Measurements from ENCODE around the gene KRTAP12-4.
"Not testable (repeated sequence)": the region's sequence is repeated elsewhere in the genome, so short reads cannot be mapped to it uniquely, and the experiment has no call there.

Gene KRTAP12-4, protein sequence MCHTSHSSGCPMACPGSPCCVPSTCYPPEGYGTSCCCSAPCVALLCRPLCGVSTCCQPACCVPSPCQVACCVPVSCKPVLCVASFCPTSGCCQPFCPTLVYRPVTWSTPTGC

DNA sequence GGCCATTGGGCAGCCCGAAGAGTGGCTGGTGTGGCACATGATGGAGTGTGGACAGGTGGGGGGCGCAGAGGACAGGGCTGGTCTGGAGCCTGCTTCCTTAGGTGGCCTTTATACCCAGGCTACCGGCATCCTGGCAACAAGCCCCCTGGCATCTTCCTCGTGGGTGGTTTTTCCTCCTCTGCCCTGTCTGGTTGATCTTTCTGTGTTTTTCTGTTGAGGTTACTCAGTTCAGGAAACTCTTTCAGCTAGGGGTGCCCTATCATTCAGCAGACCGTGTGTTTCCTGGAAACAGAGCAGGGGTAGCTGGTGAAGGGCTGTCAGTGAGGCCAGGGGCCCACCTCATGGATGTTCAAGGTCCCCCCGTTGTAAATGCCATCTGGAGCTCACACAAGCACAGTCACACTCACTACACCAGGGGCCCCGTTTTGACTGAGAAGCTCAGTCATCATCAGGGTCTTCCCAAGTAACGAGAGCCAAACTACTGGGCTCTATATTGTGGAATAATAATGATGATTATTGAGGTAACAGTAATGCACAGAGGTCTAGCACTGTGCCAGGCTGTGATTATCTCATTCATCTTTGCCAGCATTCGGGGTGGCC, at the start of gene KRTAP12-4:
Gene KRTAP12-4 (minus strand): TSS at position 84 of the 600 bp plus-strand sequence. CDS start 45 bp downstream, at position 39.
- no peak for DNase-seq (ENCODE audit: low read depth)

DNA sequence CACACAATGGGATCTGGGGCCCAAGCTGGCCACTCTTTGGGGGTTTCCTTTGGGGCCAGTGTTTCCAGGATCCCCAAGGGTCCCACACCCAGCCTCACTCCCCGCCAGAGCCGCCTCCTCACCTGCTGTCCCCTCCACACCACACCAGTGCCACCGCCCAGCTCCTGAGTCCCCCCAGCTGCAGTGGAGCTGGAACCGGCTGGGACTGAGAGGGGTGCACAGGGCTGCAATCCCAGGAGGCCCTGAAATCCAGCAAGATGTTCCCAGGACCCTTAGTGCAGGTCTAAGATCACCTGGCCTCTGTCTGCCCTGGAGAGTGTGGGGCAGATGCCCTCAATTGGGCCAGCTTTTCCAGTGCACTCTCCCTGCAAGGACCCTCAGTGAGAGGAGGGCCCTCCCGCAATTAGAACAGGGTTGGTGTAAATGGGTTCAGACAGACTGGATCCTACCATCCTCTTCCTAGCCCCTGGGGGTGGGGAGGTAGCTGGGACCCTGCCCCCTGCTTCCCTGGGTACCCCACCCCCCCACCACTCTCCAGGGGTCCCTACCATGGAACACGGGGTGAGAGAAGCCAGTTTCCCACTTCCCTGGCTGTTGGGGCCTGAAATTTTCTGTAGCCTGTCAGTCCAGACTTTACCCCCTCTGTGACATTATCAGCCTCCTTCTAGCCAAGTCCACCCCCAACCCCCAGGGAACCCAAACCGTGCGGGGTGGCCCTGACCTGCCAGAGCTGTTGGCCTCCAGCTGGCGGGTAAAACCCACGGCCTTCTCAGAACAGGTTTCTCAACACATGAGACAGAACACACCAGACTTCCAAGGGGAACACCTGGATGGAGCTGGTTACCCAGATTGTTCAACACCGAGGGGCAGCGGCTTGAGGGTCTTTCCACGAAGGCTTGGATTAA, 49.5 kb upstream of the KRTAP12-4 start:
- no peak for DNase-seq (ENCODE audit: low read depth)

GRCh38 chr21:44702973-44703730, 48.7 kb upstream of the KRTAP12-4 start:
- DNase-seq (ENCODE audit: low read depth), result no peak

GRCh38 chr21:44702111-44702972, 47.9 kb upstream of the KRTAP12-4 start:
- no peak for DNase-seq (ENCODE audit: low read depth)

DNA sequence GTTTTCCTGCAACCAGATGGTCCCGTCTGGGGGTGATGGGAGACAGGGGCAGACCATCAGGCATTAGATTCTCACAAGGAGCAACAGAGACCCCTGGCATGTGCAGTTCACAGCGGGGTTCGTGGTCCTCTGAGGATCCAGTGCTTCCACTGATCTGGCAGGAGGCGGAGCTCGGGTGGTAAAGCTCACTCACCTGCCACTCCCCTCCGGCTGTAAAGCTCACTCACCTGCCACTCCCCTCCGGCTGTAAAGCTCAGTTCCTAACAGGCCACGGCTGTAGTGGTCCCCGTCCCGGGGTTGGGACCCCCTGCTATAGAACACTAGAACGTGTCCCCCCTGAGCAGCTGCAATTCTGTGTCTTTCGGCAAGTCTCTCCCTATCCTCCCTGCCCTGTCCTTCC, 47.1 kb upstream of the KRTAP12-4 start:
- no peak for DNase-seq (ENCODE audit: low read depth)

DNA sequence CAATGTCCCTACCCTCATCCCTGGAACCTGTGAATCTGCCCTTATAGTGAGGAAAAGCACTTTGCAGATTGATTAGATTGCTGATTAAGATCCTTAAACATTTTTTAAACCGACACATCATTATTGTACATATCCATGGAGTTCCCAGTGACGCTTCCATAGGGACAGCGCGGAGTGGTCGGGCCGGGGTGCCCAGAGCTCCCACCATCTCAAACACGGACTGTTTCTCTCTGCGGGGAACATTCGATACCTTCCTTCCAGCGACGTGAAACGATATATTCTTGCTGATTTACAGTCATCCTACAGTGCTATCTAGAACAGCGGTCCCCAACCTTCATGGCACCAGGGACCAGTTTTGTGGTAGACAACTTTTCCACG, 46.6 kb upstream of the KRTAP12-4 start:
- DNase-seq (ENCODE audit: low read depth), result no peak

GRCh38 chr21:44700101-44701022, 45.9 kb upstream of the KRTAP12-4 start:
- DNase-seq (ENCODE audit: low read depth), result no peak

GRCh38 chr21:44699502-44700001, 45.1 kb upstream of the KRTAP12-4 start:
- DNase-seq (ENCODE audit: low read depth), result no peak

GRCh38 chr21:44697811-44698734, 43.6 kb upstream of the KRTAP12-4 start:
- DNase-seq (ENCODE audit: low read depth), result no peak

- not testable (repeated sequence) for DNase-seq (ENCODE audit: low read depth)
Observed at GRCh38 chr21:44697172-44697810, 42.8 kb upstream of the KRTAP12-4 start, which contains the start of gene KRTAP10-12. TSS of gene KRTAP10-12 (plus strand) at chr21:44697172. CDS start at chr21:44697202, 30 bp downstream.

DNA sequence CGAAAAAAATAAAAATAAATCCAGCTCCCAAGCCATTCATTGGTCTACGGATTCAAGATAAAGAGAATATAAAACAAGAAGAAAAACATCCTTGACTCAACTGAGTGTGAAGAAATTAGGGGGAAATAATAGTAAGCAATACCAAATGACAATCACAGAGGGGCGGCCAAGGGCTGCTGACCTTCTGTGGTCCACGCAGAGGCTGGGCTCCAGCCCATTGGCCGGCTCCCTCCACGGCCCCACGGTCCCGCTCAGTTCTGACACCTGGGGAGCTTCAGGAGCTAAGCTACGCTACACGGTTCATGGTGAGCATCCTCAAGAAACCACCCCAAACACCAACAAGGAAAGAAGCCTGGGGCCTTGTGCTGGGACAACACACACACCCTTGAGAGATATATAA, 42.1 kb upstream of the KRTAP12-4 start:
- DNase-seq (ENCODE audit: low read depth), result no peak

GRCh38 chr21:44695641-44696040, 41.2 kb upstream of the KRTAP12-4 start:
- no peak for DNase-seq (ENCODE audit: low read depth)

DNA sequence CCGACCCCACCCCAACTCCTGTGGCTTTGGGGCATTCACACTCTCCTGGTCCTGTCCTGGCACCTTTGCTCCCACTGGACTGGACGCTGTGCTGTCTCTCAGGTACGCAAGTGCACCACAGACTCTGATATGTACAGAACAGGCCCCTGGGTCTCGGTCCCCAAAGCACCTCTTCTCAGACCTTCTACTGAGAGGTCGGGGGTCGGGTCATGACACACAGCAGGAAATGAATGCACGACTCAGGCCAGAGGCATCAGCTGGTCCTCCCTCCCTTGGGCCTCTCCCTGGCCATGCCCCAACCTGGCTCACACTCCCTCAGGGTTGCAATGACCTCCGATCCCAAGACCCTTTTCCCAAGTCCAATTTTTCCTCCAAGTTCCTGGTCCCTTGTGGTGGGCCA, 40.7 kb upstream of the KRTAP12-4 start:
- no peak for DNase-seq (ENCODE audit: low read depth)

DNA sequence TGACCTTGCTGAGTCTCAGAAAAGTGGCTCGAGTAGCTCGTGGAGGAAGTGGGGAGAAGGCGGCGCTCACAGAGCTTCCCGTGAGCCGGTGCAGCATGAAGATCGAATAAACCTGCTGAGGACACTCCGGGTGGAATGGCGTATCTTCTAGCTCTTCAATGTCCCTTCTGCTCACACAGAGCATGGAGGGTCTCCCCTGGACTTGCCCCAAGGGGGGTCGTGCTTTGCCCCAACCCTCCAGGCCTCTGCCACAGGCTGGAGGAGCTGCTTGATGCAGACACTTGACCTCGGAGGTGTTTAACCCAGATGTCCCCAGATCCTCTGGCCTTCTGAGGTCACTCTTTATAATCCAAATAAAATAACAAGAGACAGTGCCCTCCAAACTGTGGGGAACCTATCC, 40.3 kb upstream of the KRTAP12-4 start:
- DNase-seq (ENCODE audit: low read depth), result no peak

DNA sequence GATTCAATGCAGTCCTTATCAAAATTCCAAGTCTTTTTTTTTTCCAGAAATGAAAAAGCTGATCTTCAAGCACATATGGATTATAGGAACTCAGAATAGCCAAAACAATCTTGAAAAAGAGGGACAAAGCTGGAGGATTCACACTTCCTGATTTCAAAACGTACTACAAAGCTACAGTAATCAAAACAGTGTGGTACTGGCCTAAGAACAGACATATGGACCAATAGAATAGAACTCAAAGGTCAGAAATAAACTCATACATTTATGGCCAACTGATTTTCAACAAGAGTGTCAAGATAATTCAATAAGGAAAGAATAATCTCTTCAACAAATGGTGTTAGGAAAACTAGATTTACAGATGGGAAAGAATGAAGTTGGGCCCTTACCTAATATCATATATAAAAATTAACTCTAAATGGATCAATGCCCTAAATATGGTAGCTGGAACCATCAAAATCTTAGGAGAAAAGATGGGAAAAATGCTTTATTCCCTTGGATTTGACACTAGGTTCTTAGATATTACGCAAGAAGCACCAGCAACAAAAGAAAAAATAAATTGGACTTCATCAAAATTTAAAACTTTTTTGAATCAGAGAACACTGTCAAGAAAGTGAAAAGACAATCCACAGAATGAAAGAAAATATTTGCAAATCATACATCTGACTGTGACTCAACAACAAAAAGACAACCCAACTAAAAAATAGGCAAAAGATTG, 38.5 kb upstream of the KRTAP12-4 start:
- no peak for DNase-seq (ENCODE audit: low read depth)

- DNase-seq (ENCODE audit: low read depth), result no peak
Observed at GRCh38 chr21:44691686-44692085, 37.2 kb upstream of the KRTAP12-4 start.

GRCh38 chr21:44689740-44690139, 35.3 kb upstream of the KRTAP12-4 start:
- DNase-seq (ENCODE audit: low read depth), result not testable (repeated sequence)

GRCh38 chr21:44687671-44688070, 33.2 kb upstream of the KRTAP12-4 start:
- DNase-seq (ENCODE audit: low read depth), result no peak
